CD4-positive, alpha-beta T cell treated with Interleukin-17A for 1 hour (primary cell): Measurements from ENCODE around the gene FAM89A.
"Not testable (repeated sequence)": the region's sequence is repeated elsewhere in the genome, so short reads cannot be mapped to it uniquely, and the experiment has no call there.

ENCODE experiments used
- DNase-seq: peaks from one replicate; pipeline ENCODE4 v3.0.0-alpha.2; 2020

Gene FAM89A

GRCh38 chr1:230986976-230987375 is 53.1 kb downstream of the FAM89A start:
- no peak for DNase-seq

GRCh38 chr1:230985711-230986110 is 54.3 kb downstream of the FAM89A start:
- no peak for DNase-seq

- DNase-seq, result not testable (repeated sequence)
These were observed 55.2 kb downstream of the FAM89A start for GRCh38 chr1:230984622-230985515.

DNA sequence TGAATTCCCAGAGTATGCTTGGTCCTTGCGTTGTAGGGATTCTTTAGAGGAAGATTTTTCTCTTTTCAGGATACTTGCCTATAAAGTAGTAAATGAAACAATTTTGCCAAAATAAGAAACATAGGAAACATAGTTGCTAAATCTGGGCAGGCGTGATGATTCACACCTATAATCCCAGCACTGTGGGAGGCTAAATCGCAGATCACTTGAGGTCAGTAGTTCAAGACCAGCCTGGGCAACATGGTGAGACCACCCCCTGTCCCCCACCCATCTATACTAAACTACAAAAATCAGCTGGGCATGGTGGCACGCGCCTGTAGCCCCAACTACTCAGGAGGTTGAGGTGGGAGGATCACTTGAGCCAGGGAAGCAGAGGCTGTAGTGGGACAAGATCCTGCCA is 56.2 kb downstream of the FAM89A start:
- no peak for DNase-seq

DNA sequence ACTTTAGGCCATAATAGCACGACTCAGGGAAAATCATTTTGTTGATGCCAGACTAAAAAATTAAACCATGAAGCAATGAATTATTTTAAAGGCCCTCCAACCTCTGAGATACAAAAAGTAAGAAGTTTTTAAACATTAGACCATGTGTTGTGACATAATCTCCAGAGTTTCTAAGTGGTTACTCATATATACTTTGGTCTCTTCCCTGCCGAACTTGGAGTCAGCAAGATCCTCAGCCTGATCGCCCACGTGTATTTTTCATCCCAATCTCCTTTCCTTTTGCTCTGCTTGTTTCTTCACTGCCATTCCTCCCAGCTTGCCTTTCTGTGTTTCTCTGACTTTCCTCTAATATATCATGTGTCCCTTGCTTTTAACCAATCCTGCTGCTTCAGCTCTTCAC is 57.4 kb downstream of the FAM89A start:
- DNase-seq, result no peak

DNA sequence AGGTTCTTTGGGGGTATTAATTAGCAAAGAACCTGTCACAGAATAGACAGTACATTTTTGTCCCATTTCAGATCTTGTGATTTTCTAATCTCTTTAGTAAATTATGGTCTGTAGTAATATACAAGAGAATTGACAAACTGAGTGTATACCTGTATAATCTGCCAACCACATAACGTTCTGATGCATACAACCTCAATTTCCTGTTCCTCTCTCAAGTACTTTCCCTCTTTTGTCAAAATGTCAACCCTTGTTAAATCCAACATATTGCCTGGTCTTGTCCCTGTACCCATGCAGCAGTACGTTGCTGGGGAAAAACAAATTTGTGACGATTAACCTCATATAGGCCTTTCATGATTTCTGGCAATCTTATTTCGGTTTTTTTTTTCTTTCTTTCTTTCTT is 60.1 kb downstream of the FAM89A start:
- DNase-seq, result peak; percentile 38

GRCh38 chr1:230979389-230979716 is 60.7 kb downstream of the FAM89A start:
- no peak for DNase-seq

GRCh38 chr1:230978491-230979388 is 61.3 kb downstream of the FAM89A start, which contains the start of the genes ARV1 and TTC13:
Gene ARV1, plus strand, starts transcription at chr1:230979094. Its CDS starts 12 bp downstream, at chr1:230979106.
Gene TTC13, minus strand, starts transcription at chr1:230978861. Its CDS starts 31 bp downstream, at chr1:230978830.
- peak; percentile 98 for DNase-seq

DNA sequence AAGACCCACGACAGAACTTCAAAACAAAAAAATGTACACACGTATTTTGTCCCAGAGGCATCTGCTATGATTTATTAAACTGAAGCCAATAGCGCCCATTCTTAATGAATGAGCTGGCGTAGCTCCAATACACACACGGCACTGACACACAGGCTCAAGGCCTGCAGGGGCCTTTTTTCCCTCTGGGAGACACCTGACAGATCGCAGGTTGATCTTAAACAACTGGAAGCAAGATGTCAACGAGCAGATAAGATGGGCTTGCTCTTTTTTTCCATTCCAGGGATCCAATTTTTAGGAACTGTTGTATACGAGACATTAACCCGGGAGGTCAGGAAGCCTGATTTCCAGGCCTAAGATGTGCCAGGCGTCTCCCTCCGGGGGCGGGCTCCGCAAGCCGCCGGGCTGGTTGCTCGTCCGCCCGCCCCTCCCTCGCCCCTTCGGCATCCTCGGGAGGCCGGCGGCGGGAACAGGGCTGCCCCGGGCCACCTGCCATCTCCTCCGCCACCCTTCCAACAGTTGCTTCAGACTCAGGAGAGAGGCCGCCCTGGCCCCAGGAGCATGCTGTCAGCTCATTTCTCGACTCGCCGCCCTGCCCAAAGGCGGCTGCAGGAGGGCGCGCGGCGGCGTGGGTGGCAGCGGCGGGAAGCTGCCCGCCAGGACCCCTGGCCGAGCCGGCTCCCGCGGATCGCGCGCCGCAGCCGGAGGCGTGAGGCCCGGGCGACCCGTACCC is 62.1 kb downstream of the FAM89A start:
- DNase-seq, result peak; percentile 18

- DNase-seq, result peak; percentile 74
These were observed 63.0 kb downstream of the FAM89A start for GRCh38 chr1:230976825-230977747.

DNA sequence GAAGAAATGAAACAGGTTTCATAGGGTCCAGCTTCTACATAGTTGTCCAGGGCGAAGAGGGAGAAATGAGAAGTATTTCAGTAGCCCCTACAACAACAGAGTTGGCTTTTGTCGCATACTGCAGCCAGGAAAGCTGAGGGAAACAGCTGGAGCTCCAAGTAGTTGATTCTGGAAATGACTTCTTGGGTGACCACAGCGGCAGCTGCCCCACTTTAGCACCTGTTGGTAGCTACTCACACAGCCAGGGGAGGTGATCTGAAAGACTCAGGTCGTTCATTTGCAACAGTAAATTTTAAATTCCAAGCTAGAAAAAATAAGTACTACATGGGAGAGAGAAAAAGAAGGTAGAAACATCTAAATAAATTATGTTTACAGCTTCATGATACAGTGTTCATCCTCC is 63.7 kb downstream of the FAM89A start:
- no peak for DNase-seq

DNA sequence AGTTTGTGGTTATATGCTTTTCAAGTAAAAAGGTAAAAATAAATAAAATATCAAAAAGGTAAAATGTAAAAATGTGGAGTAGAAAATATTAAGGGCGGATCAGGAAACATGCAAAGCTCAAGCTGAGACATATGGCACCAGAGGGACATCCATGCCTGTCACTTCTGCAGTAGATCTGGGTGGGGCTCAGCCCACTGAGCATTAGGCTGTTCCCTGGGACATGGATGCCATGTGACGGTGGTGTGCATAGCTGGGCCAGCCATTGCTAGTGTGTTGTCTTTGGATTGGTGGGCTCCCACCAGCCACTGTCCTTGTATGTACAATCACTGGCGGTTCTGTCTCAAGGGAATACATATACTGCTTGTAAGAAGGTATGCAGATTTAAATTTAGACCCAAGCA is 64.4 kb downstream of the FAM89A start:
- DNase-seq, result no peak

DNA sequence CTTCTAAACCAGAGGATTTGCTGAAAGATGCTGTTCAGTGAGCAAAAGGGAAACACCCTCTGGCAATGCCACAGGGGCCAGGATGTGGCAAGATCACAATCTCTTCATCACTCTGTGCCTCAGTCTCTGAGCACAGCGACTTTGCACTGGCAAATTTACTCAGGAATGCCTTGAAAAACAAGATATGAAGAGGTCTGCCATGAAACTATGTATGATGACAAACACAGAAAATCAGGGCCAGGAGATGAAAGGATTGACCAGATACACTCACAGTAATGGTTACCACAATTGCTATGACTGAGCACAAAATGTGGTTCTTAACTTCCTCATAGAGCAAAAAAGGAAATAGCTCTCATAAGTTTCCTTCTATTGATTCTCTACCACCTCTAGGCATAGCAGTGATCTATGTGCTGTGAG is 67.2 kb downstream of the FAM89A start:
- peak; percentile 77 for DNase-seq

GRCh38 chr1:230971771-230972170 is 68.3 kb downstream of the FAM89A start:
- DNase-seq, result no peak

- DNase-seq, result no peak
These were observed 69.6 kb downstream of the FAM89A start for GRCh38 chr1:230970432-230970831.
